Suppressor macrophage treated with lipopolysaccharide for 4 hours (primary cell): ENCODE measurements around the gene FAM186B.

ENCODE experiments used
- DNase-seq: peaks from one replicate; pipeline ENCODE4 v3.0.0-alpha.2; 2020

FAM186B gene

DNA sequence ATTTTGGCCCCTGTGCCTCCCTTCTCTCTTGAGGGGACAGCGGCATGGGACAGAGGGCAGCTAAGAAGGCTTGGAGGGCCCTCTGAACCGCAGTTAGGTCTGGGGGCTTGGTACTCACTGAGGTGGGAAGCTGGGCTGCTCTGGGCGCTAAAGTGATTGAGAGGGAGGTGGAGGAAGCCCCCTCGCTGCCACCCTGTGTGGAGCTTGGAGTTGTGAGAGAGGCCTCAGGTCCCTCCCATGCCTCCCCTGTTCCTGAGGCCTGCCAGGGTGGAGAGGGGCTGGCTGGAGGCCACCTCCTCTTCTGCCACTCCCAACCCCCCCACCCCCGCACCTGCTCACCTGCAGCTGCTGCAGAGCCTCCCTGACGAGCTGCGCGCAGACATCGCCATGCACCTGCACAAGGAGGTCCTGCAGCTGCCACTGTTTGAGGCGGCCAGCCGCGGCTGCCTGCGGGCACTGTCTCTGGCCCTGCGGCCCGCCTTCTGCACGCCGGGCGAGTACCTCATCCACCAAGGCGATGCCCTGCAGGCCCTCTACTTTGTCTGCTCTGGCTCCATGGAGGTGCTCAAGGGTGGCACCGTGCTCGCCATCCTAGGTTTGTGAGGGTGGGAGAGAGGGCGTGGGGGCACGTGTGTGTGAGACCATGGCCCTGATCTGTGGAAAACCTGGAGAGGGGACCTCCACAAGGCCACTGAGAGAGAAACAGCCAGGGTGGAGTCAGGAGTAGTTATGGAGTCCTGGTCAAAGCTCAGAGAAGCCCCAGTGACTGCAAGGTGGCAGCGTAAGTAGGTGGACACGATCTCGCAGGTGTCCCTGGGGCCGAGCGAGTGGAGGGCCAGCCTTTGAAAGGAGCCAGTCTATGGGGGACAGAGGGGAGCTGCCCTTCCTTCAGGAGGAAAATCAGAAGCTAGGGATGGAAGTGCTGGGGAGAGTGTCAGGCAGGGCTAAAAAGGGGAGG lies 55.4 kb downstream of the FAM186B start:
- no peak for DNase-seq

DNA sequence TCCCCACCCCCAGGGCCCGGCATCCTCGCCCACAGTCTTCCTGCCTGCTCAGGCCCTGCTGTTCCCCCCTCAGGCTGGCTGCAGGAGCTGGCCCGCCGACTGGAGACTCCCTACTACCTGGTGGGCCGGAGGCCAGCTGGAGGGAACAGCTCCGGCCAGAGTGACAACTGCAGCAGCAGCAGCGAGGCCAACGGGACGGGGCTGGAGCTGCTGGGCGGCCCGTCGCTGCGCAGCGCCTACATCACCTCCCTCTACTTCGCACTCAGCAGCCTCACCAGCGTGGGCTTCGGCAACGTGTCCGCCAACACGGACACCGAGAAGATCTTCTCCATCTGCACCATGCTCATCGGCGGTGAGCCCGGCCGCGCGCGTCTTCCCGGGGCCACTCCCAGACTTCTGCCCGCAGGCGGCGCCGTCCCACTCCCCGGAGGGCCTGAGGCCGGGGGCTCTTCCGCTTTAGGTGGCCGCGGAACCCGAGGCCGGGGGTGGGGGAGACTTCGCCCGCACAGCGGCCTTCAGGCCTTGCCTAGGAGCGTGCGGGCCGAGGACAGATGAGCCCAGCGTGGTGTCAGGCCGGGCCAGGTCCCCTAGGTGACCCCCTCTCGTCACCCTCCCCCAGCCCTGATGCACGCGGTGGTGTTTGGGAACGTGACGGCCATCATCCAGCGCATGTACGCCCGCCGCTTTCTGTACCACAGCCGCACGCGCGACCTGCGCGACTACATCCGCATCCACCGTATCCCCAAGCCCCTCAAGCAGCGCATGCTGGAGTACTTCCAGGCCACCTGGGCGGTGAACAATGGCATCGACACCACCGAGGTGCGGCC lies 56.4 kb downstream of the FAM186B start:
- DNase-seq: peak; percentile 34

DNA sequence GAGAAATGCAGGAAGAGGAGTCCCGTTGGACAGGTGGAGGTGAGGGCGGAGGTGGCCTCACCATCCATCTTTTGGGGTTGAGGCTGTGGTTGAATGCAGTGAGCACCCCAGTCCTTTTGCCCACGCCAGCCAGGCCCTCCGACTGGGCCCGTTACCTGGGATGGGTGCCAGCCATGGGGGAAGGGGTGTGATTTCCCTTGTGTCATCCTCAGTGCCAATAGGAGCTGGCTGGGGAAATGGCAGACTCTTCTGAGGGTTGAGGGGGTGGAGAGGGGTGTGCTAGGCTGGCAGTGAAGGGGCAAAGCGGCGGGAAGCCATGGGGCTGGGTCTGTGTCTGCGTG lies 57.0 kb downstream of the FAM186B start:
- DNase-seq: no peak

- no peak for DNase-seq
Observed at GRCh38 chr12:49547090-49547690, 58.2 kb downstream of the FAM186B start.

DNA sequence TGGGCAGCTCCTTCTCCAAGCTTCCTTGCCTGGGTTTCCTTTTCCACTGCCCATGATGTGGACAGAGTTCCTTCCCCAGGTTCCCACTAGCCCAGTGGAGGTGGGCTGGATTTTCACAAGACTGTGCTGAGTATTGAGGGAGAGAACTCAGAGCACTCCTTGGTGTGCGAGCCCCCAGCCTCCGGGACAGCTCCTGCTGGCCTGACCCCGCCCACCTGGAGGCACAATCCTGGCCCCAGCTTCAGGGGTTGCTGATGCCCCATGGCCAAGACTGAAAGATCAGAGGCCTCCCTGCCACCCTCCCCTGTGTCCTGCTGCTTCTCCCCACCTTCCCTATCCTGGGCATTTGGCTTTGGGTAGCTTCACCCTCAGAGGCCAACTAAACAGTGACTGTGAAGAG lies 59.0 kb downstream of the FAM186B start:
- no peak for DNase-seq

DNA sequence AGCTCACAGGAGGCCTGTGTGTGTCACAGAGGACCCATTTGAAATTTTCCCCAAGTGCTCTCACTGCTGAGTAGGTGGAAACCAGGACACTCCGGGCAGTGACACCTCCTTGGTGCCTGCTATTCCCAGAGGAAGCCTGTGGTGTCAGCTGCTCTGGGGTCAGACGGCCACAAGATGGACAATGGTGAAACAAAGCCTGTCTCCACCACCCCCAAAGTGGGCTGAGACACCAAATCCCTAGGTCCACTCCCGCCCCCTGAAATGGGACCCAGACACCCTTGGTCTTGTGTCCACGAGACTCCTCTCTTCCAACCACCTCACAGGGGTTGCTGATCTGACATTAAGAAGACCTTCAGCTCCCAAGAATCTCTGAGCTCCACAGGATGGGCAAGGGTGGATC lies 59.6 kb downstream of the FAM186B start:
- no peak for DNase-seq

- DNase-seq: no peak
Observed at GRCh38 chr12:49543914-49544815, 61.3 kb downstream of the FAM186B start.

- DNase-seq: no peak
Observed at GRCh38 chr12:49543221-49543913, 62.1 kb downstream of the FAM186B start.

DNA sequence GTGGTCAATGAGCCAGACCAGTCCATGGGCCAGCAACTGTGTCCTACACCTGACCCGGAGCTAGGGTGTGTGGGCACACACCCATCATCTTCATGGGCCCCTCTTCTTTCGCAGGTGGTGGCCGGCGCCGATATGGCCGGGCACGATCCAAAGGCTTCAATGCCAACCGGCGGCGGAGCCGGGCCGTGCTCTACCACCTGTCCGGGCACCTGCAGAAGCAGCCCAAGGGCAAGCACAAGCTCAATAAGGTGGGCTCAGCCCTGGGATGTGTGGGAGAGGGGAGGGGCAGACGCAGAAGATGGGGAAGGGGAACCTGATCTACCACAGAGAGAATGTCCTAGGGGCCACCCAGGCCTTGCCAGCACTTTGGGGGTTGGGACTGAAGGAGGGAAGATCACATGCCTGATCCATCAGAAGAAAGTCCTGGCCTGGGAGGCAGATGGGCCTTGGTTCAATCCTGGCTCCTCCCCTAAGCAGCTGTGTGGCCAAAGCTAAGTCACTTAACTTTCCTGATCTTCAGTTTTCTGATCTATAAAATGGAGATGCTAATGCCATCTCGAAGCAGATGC lies 62.8 kb downstream of the FAM186B start:
- no peak for DNase-seq

DNA sequence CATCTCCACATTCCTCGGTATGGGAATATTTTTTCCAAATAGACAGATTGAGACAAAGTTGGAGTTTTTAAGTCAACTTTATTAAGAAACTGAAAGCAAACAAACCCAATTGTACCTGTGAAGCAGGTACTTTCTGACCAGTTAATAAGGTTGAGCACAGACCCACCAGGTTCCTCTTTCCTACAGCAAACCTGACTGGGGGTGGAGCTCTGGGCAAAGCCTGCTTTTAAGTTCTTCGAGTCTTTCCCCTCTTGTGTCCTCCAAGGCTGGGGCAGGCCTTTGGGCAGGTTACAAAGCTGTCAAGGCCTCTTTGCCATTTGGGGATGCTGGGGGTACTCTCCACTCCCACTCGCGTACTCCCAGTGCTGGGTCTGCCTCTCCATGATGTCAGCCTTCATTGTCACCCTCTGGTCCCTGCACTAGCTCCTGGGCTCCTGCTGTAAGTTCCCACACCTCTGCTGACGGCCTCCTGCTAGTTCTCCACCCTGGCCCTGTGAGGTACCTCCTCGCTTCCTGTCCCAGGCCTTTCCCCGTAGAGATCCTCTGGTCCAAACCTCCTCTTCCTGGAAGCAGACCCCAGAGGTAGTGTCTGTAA lies 63.4 kb downstream of the FAM186B start:
- DNase-seq: no peak

GRCh38 chr12:49541140-49541861 lies 64.1 kb downstream of the FAM186B start:
- no peak for DNase-seq

GRCh38 chr12:49540229-49541139 lies 65.0 kb downstream of the FAM186B start:
- no peak for DNase-seq

GRCh38 chr12:49539406-49540228 lies 65.8 kb downstream of the FAM186B start:
- no peak for DNase-seq

GRCh38 chr12:49538510-49539403 lies 66.7 kb downstream of the FAM186B start, which contains the start of gene KCNH3:
Gene KCNH3 (plus strand): TSS chr12:49539030. CDS start chr12:49539417, 387 bp downstream.
- DNase-seq: peak; percentile 71

DNA sequence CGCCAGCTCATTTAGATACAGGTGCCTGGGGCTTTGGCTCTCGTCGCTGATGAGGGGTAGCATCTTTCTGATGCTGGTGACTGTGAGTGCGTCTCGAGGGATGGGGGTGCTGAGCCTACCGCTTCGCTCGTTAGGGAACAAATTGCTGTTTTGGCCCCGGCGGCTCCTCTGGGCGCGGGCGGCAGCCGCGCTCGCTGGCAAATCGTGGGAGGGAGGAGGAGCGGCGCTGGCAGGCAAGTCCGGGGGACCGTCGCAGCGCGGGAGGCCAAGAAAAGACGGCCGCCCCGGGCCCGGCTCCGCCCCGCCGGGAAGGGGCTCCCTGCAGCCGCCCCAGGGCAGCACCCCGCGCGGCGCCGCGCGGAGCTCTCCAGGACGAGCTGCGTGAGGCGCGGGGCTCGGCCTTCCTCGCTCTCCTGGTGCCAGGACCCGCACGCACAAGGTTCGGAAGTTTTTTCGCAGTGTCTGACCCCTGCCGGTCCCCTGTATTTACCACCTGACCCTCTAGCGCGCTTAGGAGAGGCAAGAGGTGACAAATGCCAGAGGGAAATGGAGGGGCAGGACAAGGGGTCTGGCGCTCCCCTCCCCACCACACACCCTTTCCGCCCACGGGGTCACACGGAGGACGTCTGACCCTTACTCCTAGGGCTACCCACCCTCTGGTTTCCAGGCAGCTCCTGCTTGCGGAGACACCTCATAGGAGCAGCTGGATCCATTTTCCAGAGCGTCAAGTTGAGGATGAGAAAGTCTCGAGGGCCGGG lies 67.5 kb downstream of the FAM186B start:
- peak; percentile 28 for DNase-seq
